ENCODE results near the gene JPH2.
"Not testable (repeated sequence)": the region's sequence is repeated elsewhere in the genome, so short reads cannot be mapped to it uniquely, and the experiment has no call there.

The JPH2 gene

DNA sequence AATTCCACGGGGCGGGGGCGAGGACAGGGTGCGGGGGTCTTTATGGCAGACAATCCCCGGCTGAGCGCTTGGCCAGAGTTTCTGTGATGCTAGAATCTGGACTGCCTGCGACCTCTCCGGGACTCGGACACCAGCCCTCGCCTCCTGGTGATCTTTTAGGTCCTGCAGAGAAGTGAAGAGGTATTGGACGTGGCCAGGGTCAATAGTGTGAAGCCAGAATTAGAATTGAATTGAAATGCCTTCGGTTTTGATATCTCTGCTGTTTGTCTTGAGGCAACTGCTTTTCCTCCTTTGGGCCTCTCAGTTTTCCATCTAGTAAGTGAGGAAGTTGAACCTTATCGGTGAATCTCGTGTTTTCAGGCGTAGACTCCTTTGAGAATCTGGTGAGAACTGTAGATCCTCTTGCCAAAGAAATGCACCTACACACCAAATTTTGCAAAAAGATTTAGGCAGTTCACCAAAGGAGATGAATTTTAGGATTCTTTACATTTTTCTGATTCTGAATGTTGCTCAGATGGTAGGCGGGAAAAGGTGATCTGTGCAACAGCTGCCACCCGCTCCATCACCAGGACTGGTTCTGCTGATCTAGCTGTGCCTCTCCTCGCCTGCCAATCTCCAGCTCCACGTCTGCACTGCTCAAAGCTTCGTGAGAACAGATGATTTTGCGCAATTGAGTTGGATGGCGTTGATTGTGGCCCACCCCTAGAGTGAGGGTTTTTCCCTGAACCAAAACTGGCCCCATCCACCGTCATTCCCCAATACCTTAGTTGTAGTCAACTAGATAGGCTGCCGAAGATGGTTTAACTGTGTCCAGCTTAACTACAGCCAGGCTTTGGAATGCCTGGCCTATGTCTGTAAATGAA lies 24.4 kb upstream of the JPH2 start:
- peak; percentile 52 for DNase-seq

DNA sequence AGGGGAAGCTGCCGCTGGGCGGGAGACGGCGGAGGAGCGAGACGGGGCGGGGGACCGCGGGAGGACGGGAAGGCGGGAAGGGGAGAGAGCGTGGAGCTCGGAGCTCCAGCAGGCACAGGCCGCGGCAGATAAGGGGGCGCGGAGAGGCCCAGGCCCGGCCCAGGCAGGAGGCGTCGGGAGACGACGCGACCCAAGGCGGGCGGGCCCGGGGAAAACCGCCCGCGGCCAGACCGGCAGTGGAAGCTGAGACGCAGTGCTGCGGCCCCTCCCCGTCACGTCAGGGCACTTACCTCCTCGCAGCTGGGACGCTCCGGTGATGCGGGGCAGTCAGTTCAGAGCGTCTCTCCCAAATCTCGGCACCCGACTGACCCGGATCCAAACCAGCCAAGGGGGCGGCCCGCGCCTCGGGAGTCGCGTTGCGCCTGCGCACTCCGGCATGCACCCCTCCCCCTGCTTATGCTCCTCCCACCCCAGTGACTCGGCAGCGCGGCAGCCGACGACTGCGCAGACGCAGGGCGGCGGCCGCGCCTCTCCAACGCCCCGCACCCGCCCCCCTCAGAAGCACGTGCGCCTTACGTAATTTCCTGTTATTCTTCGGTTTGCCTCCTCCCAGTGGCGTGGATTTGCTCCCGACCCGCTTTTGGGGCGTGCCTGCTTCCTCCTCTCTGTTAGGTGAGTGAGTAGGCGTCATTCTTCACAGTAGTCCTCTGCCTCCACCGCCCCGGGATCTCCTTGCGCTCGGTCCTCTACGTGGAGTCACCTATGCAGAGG lies 23.6 kb upstream of the JPH2 start, which contains the start of gene OSER1:
Gene OSER1, minus strand, starts transcription at position 366 of the 771 bp plus-strand sequence. CDS start 3,814 bp downstream, outside the sequence.
- DNase-seq = peak; percentile 99

DNA sequence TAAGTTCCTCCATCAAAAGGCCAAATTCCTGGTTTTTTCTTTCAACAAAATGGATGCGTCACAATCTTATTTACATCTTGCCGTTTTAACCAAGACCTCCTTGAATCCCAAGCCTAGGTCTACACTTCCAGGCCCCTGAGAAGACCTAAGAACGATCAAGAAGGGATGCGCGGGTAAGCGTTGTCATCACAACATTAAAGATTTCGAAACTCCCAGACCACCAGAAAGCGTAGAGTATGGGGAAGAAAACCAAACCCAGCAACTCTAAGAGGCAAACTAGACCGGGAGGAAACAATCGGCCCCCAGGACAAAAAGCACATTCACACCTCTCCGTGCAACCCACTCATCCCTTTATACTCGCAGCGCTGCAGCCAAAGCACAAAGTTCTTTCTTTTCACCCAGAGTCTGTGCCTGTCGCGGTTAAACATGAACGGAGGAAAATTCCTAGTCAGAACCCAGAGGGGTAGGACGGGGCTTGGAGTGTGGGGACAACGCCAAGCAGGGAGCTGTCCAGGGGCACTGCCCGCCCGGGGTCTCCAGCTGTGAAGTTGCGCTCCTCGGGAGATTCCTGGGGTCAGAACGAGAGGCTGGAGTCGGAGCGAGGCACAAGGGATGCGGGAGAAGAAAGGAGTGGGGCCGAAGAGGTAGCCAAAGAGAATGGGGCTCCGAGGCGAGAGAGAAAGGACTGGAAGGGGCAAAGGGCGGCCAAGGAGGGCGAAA lies 22.9 kb upstream of the JPH2 start:
- peak; percentile 41 for DNase-seq

DNA sequence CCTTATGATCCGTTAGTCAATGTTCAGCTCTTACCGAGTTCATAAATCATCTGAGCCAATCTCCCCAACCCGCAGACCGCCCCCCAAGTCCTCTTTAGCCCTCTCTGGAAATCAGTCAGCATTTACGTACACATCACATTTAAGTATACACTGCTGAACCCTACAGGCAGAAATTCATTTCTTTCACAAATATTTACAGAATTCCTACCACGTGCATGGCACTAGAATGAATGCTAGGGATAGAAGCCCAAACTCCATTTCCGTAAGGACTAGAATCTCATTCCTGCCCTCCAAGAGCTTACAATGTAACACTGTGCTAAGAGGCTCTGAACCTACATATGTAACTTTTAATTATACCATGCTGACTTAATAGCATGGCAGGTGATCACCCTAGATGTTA lies 21.8 kb upstream of the JPH2 start:
- no peak for DNase-seq

DNA sequence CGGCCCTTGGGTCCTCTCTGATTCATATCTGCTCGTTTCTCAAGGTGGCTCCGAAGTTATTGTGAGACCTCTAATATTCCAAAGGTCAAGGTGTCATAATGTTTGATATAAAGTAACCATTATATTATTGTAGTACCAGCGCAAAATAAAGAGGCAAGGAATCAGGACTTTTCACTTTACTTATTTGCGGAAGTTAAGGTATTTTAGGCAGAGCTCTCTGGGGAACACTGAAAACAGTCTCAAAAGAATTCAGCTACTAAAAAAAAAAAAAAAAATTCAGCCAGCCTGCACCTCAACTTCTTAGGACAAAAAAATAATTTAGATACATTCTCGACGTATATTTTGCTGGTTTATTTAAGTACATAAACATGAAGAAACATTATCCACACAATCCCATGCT lies 21.2 kb upstream of the JPH2 start:
- no peak for DNase-seq

DNA sequence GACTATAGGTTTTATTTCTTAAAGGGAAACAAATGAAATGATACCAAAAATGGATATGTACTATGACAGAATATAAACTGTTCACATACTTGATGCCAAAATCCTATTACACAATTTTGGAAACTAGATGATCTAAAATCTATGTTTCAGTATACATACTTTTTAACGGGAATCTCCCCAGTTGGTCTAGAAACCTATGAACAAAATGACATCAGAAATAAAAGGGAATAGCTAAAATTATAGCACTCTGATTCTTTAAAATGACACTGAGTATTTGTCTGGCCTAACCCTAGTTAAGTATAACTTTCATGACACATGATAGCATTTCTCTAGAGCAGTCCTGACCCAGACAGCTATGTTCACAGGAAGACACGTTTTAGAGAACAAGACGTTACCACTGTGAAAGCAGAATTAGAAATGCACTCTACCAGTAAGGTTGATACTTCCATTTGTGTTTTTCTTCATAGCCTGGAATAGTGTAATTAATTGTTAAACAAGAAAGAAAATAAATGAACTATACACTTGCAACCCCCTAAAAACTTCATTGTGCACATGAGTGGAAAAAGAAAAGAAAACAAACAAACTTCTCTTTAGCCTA lies 20.2 kb upstream of the JPH2 start:
- DNase-seq = no peak

DNA sequence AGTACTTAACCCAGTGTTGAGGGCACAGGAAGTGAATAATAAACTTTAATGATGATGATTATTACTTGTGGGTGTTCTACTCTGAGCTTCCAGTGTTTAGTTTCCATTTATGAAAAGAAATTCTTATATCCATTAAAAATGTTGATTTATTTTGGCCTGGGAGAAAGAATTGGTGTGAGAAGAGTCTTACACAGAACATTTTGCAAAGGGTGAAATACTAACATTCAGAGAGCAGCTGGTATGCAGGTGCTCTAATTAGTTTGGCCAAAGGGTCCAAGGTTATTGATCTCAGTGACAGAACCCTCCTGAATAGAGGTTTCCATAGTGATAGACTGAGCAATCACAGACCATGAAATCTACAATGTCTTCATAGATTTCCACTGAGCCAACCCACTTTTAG lies 19.1 kb upstream of the JPH2 start:
- DNase-seq = no peak

DNA sequence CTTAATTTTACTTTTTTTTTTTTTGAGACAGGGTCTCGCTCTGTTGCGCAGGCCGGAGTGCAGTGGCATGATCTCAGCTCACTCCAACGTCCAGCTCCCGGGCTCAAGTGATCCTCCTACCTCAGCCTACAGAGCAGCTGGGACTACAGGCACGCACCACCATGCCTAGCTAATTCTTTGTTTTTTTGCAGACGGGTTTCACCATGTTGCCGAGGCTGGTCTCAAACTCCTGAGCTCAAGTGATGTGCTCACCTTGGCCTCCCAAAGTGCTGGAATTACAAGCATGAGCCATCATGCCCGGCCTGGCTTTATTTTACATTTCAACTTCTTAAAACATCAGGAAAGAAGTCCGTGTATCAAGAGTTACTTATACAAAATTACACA lies 17.8 kb upstream of the JPH2 start:
- DNase-seq = no peak

DNA sequence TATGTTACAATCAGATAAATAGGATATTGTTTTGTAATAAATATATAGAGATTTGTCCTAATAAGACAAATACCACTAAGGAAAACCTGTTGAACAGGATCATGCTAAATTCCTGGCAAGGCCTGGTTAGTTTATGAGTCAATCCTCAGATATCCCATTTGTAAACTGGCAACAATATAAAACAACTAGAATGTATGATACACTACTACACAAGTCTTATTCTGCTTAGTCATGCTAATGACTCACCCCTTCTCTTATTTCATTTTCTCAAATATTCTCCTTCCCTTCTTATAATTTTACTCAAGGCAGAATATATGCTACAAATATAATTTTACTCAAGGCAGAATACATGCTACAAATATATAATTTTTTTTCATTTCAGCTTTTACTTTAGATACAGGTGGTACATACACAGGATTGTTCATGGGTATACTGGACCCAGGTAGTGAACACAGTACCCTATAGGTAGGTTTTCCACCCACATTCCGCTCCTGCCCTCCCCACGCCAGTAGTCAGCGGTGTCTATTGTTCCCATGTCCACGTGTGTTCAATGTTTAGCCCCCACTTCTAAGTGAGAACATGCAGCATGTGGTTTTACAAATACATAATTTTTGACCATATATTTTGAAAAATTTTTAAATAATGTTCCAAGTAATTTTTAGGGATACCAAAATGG lies 17.3 kb upstream of the JPH2 start:
- no peak for DNase-seq

DNA sequence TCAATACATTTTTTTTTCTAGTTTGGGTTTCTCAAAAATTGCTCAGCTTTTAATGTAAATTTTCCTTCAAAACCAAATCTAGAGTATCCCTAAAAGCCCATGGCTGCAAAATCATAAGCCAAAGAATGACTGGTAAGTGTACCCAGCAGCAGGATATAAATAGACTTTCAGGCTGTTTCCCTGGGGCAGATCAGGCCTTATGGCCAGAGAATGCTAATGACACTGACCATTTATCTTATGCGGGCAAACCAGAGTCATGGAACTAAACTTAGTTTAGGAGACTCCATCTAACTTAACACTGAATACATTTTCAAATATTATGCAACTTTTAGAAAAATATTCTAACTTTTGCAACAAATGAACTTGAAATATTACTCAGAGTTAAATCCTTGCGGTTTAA lies 16.2 kb upstream of the JPH2 start:
- no peak for DNase-seq

DNA sequence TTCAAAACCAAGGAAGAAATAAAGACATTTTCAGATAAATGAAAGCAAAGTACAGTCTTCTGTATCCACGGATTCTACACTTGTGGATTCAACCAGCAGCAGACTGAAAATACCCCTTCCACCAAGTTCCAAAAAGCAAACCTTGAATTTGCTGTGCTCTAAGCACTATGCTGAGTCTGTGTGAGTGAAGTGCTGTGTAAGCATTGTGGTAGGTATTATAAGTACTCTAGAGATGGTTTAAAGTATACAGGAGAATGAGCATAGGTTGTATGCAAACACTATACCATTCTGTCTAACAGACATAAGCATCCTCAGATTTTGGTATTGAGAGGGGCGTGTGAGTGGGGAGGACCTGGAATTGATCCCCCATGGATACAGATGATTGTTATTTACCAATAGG lies 14.0 kb upstream of the JPH2 start:
- no peak for DNase-seq

DNA sequence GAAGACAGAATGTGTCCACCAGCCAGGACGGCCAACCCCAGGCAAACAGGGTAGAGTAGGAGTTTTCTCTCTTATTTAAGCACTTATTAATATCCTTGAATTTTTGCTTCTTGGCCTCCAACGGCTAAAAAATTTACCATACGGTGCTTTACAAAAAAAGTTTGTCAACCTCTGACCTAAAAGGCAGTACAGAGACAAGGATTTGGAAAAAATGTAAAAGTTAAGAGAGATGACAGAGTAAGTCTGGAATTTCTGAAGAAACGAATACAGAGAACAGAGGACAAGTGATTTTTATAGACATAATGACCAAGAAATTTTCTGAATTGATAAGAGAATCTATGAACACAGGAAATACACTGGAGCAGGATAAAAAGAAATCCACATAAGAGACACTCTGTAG lies 13.4 kb upstream of the JPH2 start:
- no peak for DNase-seq

DNA sequence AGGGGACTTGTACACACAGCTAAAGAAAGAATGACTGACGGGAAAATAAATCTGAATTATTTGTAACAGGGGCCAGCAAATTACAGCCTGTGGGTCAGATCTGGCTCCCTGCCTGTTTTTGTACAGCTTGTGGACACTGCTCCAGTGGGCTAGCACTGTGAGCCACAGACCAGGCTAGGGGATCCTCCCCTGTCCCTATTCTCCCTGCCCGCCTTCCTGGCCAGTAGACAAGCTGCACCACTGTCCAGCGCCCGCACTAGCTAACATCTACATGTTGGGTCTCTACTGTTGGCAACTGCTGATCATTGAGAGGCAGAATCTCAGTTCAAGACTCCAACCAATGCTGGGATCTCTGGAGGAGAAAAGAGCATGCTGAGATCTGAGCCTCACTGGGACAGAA lies 12.9 kb upstream of the JPH2 start:
- no peak for DNase-seq

DNA sequence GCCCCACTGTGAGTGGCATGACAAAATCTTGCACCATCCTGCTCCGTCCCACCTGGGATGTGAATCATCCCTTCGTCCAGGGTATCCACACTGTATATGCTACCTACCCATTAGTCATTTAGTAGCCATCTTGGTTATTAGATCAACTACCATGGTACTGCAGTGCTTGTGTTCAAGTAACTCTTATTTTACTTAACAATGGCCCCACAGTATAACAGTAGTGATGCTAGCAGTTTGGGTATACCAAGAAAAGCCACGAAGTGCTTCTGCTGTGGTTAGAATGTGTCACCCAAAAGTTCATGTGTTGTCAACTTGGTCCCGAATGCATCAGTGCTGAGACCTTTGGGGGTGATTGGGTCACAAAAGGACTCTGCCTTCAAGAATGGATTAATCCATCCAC lies 11.9 kb upstream of the JPH2 start:
- no peak for DNase-seq

DNA sequence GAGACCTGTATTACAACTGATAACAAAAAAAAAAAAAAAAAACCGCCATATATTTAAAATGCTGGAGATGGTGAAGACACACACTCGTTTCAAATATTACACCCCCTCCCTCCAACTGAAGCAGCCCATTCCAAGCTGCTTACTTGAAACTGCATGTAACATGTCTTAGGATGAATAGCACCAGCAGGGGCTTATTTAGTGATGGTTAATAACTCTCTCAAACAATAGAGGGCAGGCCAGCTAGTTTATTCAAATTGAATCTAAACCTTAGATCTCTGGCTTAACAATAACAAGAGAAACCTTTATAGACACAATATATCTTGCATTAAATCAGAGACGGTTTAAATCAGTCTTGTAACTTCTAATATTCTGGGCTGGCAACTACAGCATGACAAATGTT lies 9.3 kb upstream of the JPH2 start:
- DNase-seq = peak; percentile 39

DNA sequence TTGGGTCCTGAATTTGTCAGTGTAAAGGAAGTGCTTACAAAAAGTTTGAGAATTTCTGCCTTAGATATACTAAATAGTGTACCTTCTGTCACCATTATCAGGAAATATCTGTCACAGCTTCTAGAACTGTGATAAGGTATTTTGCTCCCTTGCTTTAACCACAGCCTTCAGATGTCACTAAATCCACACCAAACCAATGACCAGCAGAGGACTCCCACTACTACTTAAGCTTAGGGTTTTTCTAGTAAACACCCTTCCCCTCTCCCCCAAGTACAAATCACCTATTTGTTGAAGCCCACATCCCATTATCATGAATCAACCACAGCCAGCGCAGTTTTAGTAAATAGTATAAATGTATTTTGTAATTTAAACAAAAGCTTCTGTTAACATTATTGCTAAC lies 8.6 kb upstream of the JPH2 start:
- DNase-seq = no peak

DNA sequence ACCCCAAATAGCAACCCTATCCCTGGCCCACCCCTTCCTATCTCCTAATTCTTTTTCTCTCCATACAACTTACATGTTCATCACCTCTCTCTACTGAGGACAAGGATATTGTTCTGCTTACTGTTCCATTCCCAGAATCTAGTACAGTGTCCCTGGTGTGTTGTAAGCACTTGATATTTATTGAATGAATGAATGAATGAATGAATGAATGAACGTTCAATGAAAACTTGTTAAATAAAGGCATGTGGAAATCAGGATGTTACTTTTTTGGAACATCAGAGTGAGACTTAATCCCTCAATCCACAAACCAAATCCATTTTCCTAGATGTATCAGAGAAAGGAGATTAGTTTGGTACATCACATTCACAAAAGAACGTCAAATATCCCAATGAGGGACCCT lies 6.8 kb upstream of the JPH2 start:
- no peak for DNase-seq

DNA sequence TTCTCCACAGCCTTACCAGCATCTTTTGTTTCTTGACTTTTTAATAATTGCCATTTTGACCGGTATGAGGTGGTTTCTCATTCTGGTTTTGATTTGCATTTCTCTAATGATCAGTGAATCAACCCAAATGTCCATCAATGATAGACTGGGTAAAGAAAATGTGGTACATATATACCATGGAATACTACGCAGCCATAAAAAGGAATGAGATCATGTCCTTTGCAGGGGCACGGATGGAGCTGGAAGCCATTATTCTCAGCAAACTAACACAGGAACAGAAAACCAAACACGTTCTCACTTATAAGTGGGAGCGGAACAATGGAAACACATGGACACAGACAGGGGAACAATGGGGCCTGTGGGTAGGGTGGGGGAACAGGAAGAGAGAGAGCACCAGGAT lies 4.7 kb upstream of the JPH2 start:
- not testable (repeated sequence) for DNase-seq

DNA sequence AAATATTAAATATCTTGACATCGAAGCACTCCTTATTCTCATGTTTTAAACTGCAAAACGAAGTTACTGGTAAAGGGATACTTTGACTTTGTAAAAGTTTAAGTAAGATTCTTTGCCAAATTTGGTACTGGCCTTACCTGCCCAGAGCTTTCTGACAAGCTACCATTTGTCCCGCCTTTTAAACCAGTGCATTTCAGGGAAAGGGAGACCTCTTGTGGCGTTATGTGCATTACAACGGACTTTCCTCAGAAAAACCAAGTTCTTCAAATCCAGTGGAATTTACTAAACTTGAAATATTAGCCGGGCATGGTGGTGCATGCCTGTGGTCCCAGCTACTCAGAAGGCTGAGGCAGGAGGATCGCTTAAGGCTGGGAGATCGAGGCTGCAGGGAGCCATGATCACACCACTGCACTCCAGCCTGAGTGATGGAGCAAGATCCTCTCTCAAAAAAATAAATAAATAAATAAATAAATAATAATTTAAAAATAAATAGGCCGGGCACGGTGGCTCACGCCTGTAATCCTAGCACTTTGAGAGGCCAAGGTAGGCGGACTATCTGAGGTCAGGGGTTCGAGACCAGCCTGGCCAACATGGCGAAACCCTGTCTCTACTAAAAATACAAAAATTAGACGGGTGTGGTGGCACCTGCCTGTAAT lies 3.3 kb upstream of the JPH2 start:
- peak; percentile 70 for DNase-seq

DNA sequence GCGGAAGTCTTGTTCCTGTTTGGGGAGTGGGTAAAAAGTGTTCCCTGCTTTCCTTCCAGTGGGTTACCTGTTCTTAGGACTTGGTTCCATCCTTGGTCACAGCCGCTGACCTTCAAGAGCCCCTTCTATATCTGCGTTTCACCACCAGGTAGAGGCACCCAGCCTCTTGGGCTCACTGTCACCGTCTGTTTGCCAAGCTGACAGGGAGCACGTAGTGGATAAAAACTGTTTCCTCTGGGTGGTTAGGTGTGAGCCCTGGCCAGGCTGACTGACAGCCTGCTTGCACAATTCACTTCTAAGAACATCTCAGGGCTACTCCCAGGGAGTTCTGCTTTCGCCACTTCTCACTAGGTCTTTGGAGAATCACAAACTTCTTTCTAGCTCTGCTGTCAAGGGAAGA lies 1.8 kb upstream of the JPH2 start:
- no peak for DNase-seq

DNA sequence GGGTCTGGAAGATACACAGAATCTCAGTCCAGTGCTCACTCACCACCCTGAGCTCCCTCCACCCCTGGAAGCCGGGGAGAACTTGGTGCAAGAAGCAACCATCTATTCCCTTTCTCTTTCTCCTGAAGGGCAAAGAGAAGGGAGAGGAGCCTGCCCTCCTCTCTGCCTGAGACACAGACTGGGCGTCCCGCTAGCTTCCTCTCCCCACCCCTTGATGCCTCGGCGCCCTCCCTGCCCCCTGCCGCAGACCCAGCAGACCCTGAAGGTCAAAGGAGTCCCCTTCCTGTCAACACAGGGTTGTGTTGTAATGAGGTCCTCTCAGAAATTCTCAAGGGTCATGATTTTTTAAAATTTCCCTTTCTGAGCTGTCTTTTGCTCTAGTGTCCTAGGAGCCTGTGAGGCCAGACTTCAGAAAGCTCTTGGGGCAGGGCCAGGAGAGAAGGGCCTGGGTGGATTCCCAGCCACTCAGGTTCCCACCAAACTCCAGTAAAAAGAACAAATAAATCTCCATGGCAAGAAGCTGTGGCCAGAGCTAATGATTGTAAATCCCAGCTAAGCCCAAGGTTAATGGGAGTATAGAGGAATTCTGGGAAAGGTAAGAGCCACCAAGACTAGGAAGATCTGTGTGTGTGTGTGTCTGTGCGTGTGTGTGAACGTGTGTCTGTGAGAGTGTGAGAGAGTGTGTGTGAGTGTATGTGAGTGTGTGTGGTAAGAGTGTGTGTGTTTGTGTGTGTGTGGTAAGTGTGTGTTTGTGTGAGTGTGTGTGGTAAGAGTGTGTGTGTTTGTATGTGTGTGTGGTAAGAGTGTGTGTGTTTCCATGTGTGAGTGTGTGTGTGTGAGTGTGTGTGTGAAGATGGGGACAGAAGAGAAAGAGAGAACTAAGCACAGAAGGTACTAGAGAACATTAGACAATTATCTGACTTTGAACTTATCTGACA lies 1.1 kb upstream of the JPH2 start:
- peak; percentile 60 for DNase-seq
